DOHH2 (cell line): ENCODE measurements around the gene RYR2.

Source experiments
- H3F3A ChIP-seq: fragments of 200-600 bp; sonication (generic), shearing (Covaris generic); 2 replicates; pipeline ENCODE4 v1.6.0; 2016; ENCODE audit warnings: antibody characterized with exemption, mild to moderate bottlenecking; ENCODE audit not compliant: control insufficient read depth, insufficient read depth
- H3K27ac ChIP-seq: fragments of 200-600 bp; sonication (generic); 2 replicates; pipeline ENCODE4 v1.5.1; 2014; ENCODE audit warnings: low read depth, mild to moderate bottlenecking, low read length, moderate library complexity
- H3K27me3 ChIP-seq: fragments of 200-600 bp; sonication (generic); 2 replicates; pipeline ENCODE4 v1.6.1; 2014; ENCODE audit warnings: mild to moderate bottlenecking, low read length, mixed read lengths; ENCODE audit not compliant: control insufficient read depth
- H3K36me3 ChIP-seq: fragments of 200-600 bp; sonication (generic); 2 replicates; pipeline ENCODE4 v1.6.1; 2014; ENCODE audit warnings: mild to moderate bottlenecking, low read length, moderate library complexity, mixed read lengths; ENCODE audit not compliant: control insufficient read depth
- H3K4me1 ChIP-seq: fragments of 200-600 bp; sonication (generic); 2 replicates; pipeline ENCODE4 v1.6.1; 2014; ENCODE audit warnings: mild to moderate bottlenecking, low read length, mixed read lengths; ENCODE audit not compliant: control insufficient read depth
- H3K4me2 ChIP-seq: fragments of 200-600 bp; sonication (generic); 2 replicates; pipeline ENCODE4 v1.6.0; 2014; ENCODE audit warnings: mild to moderate bottlenecking, low read length, moderate library complexity
- H3K4me3 ChIP-seq: fragments of 200-600 bp; sonication (generic); 2 replicates; pipeline ENCODE4 v1.5.1; 2014; ENCODE audit warnings: mild to moderate bottlenecking, low read length, mixed read lengths
- H3K79me2 ChIP-seq: fragments of 200-600 bp; sonication (generic); 2 replicates; pipeline ENCODE4 v1.6.1; 2014; ENCODE audit warnings: mild to moderate bottlenecking, low read length, mixed read lengths; ENCODE audit not compliant: control insufficient read depth
- H3K9me2 ChIP-seq: fragments of 200-600 bp; sonication (generic); replicated peaks from 2 replicates; pipeline ENCODE4 v1.6.1; 2014; ENCODE audit warnings: mild to moderate bottlenecking, low read length, mixed read lengths; ENCODE audit not compliant: control insufficient read depth
- H3K9me3 ChIP-seq: fragments of 200-600 bp; sonication (generic); 2 replicates; pipeline ENCODE4 v1.6.1; 2014; ENCODE audit warnings: antibody characterized with exemption, low read length, mixed read lengths; ENCODE audit not compliant: control insufficient read depth, insufficient read depth
- H4K20me1 ChIP-seq: fragments of 200-600 bp; sonication (generic); 2 replicates; pipeline ENCODE4 v1.6.0; 2014; ENCODE audit warnings: low read depth, mild to moderate bottlenecking, antibody characterized with exemption, low read length, moderate library complexity; ENCODE audit not compliant: control insufficient read depth, insufficient read depth
- CTCF ChIP-seq: fragments of 200-600 bp; sonication (generic); IDR thresholded peaks from one replicate; pipeline ENCODE4 v1.5.1; 2014; ENCODE audit warnings: antibody characterized with exemption, mild to moderate bottlenecking, low read depth, low read length; ENCODE audit not compliant: poor library complexity, severe bottlenecking
- EZH2phosphoT487 ChIP-seq: fragments of 200-600 bp; sonication (generic); IDR thresholded peaks from 2 replicates; pipeline ENCODE4 v1.6.1; 2017; ENCODE audit warnings: borderline replicate concordance, mild to moderate bottlenecking, antibody characterized with exemption, low read length, moderate library complexity, mixed read lengths

The RYR2 gene

GRCh38 chr1:237834048-237834447 lies 792.1 kb downstream of the RYR2 start:
- no peaks in the 10 kb centered on the region for H3K79me2 ChIP-seq
- H3K4me2 ChIP-seq, result no peak overlapping the region
- H3K27ac ChIP-seq, result no peak overlapping the region
- no peaks in the 10 kb centered on the region for H4K20me1 ChIP-seq
- TF ChIP-seq EZH2phosphoT487 (no peak), CTCF (no peak)
- H3K4me1 ChIP-seq, result no peaks in the 10 kb centered on the region
- no peaks in the 10 kb centered on the region for H3K36me3 ChIP-seq
- no peak overlapping the region for H3K4me3 ChIP-seq
- no peaks in the 10 kb centered on the region for H3F3A ChIP-seq
- no peaks in the 10 kb centered on the region for H3K9me2 ChIP-seq
- no peaks in the 10 kb centered on the region for H3K27me3 ChIP-seq
- H3K9me3 ChIP-seq, result no peaks in the 10 kb centered on the region

GRCh38 chr1:237834461-237834860 lies 792.5 kb downstream of the RYR2 start:
- Histone ChIP-seq H3K36me3 (no peaks in the 10 kb centered on the region), H3K4me2 (no peak overlapping the region), H3K27ac (no peak overlapping the region)

GRCh38 chr1:237838320-237838719 lies 796.3 kb downstream of the RYR2 start:
- Histone ChIP-seq H3K79me2 (no peaks in the 10 kb centered on the region), H3K4me1 (no peaks in the 10 kb centered on the region), H3F3A (no peaks in the 10 kb centered on the region), H3K4me3 (no peak overlapping the region), H3K4me2 (no peak overlapping the region), H3K27me3 (no peaks in the 10 kb centered on the region), H3K9me2 (no peaks in the 10 kb centered on the region), H3K9me3 (no peaks in the 10 kb centered on the region), H3K27ac (no peak overlapping the region), H4K20me1 (no peaks in the 10 kb centered on the region), H3K36me3 (no peaks in the 10 kb centered on the region)
- TF ChIP-seq CTCF, result no peak
- TF ChIP-seq EZH2phosphoT487, result no peak

More at GRCh38 chr1:237834461-237834860, 792.5 kb downstream of the RYR2 start:
- Histone ChIP-seq H3K9me3 (no peaks in the 10 kb centered on the region), H4K20me1 (no peaks in the 10 kb centered on the region), H3K27me3 (no peaks in the 10 kb centered on the region), H3K79me2 (no peaks in the 10 kb centered on the region), H3F3A (no peaks in the 10 kb centered on the region), H3K9me2 (no peaks in the 10 kb centered on the region), H3K4me1 (no peaks in the 10 kb centered on the region), H3K4me3 (no peak overlapping the region)
- no peak for TF ChIP-seq EZH2phosphoT487
- no peak for TF ChIP-seq CTCF
